ENCODE data around the gene ZBTB24. TPM values are rescaled to one million over a fixed set of nuclear protein-coding genes. Genes with fewer than 3 reads are reported as not detected.

The ZBTB24 gene
- total and polyA plus RNA-seq, 2 experiments from 2014 or later = 3.8 to 6.9 TPM

DNA sequence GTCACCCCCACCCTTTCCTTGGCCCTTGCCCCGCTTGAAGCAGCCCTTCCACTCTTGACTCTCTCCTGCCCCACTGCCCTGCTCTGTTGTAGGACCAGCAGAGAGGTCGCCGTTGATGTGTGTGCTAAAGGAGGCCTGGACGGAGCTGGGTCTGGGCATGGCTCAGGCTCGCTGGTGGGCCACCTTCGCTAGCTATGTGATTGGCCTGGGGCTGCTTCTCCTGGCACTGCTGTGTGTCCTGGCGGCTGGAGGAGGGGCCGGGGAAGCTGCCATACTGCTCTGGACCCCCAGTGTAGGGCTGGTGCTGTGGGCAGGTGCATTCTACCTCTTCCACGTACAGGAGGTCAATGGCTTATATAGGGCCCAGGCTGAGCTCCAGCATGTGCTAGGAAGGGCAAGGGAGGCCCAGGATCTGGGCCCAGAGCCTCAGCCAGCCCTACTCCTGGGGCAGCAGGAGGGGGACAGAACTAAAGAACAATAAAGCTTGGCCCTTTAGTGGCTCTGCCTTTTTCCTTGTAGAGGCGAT, 39.5 kb downstream of the ZBTB24 start:
- Histone ChIP-seq H3K36me3 (replicated peaks; ENCODE audit: insufficient read depth, low read depth) (no peaks in the 10 kb centered on the region), H3K4me1 (ENCODE audit: insufficient read depth) (peaks cover 8% of the 10 kb centered on the region), H3K4me3 (no peak overlapping the region), H2AFZ (no peak overlapping the region), H3K9me3 (ENCODE audit: low read depth) (no peaks in the 10 kb centered on the region), H3K27me3 (no peaks in the 10 kb centered on the region), H3K9me2 (replicated peaks; ENCODE audit: insufficient read depth) (no peaks in the 10 kb centered on the region), H3K27ac (no peak overlapping the region), H4K20me1 (ENCODE audit: insufficient read depth, poor library complexity, severe bottlenecking) (no peaks in the 10 kb centered on the region), H3K79me2 (peaks cover 9% of the 10 kb centered on the region), H3K4me2 (no peak overlapping the region)
- no peak for DNase-seq (ENCODE audit: low spot score)
- TF ChIP-seq EZH2 (IDR thresholded peaks at IDR 0.05; ENCODE audit: borderline replicate concordance) (no peak), EZH2phosphoT487 (IDR thresholded peaks at IDR 0.05; ENCODE audit: low read depth, severe bottlenecking, unreplicated experiment) (no peak)
- TF ChIP-seq, protein P1, sequence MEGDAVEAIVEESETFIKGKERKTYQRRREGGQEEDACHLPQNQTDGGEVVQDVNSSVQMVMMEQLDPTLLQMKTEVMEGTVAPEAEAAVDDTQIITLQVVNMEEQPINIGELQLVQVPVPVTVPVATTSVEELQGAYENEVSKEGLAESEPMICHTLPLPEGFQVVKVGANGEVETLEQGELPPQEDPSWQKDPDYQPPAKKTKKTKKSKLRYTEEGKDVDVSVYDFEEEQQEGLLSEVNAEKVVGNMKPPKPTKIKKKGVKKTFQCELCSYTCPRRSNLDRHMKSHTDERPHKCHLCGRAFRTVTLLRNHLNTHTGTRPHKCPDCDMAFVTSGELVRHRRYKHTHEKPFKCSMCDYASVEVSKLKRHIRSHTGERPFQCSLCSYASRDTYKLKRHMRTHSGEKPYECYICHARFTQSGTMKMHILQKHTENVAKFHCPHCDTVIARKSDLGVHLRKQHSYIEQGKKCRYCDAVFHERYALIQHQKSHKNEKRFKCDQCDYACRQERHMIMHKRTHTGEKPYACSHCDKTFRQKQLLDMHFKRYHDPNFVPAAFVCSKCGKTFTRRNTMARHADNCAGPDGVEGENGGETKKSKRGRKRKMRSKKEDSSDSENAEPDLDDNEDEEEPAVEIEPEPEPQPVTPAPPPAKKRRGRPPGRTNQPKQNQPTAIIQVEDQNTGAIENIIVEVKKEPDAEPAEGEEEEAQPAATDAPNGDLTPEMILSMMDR (IDR thresholded peaks at IDR 0.05; ENCODE audit: poor library complexity) = no peak
- 97% methylated on average over 10 of the region's 10 CpGs for WGBS (ENCODE audit: low lambda C conversion rate, missing lambda C conversion rate)

DNA sequence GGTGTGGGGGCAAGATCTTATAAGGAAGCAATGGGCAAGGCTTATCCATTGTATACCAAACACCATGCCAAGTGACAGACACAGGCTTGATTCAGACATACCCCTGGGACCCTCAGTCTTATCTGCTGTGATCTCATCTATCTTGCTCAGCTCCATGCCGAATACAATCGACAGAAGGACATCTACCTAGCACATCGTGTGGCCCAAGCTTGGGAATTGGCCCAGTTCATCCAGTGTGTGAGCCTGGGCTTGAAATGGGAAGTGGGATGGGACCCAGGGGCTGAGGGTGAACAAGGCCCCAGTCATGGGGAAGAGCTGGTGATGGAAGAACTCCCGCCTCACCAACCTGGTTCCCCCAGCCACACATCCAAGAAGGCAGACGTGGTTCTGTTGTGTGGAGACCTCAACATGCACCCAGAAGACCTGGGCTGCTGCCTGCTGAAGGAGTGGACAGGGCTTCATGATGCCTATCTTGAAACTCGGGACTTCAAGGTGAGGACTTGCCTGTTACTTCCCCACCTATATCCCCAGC, 40.6 kb downstream of the ZBTB24 start:
- 96% methylated on average over 6 of the region's 6 CpGs for WGBS (ENCODE audit: low lambda C conversion rate, missing lambda C conversion rate)
- Histone ChIP-seq H3K36me3 (replicated peaks; ENCODE audit: insufficient read depth, low read depth) (no peaks in the 10 kb centered on the region), H2AFZ (no peak overlapping the region), H3K27me3 (no peaks in the 10 kb centered on the region), H3K4me1 (ENCODE audit: insufficient read depth) (peaks cover 8% of the 10 kb centered on the region), H3K9me3 (ENCODE audit: low read depth) (no peaks in the 10 kb centered on the region), H4K20me1 (ENCODE audit: insufficient read depth, poor library complexity, severe bottlenecking) (no peaks in the 10 kb centered on the region), H3K4me2 (peak overlapping the region; percentile 89), H3K4me3 (no peak overlapping the region), H3K27ac (no peak overlapping the region), H3K9me2 (replicated peaks; ENCODE audit: insufficient read depth) (no peaks in the 10 kb centered on the region), H3K79me2 (peaks cover 9% of the 10 kb centered on the region)
- DNase-seq (ENCODE audit: low spot score) = no peak
- no peak for TF ChIP-seq EZH2phosphoT487 (IDR thresholded peaks at IDR 0.05; ENCODE audit: low read depth, severe bottlenecking, unreplicated experiment)
- no peak for TF ChIP-seq EZH2 (IDR thresholded peaks at IDR 0.05; ENCODE audit: borderline replicate concordance)
- TF ChIP-seq, protein P1 (IDR thresholded peaks at IDR 0.05; ENCODE audit: poor library complexity) = no peak

DNA sequence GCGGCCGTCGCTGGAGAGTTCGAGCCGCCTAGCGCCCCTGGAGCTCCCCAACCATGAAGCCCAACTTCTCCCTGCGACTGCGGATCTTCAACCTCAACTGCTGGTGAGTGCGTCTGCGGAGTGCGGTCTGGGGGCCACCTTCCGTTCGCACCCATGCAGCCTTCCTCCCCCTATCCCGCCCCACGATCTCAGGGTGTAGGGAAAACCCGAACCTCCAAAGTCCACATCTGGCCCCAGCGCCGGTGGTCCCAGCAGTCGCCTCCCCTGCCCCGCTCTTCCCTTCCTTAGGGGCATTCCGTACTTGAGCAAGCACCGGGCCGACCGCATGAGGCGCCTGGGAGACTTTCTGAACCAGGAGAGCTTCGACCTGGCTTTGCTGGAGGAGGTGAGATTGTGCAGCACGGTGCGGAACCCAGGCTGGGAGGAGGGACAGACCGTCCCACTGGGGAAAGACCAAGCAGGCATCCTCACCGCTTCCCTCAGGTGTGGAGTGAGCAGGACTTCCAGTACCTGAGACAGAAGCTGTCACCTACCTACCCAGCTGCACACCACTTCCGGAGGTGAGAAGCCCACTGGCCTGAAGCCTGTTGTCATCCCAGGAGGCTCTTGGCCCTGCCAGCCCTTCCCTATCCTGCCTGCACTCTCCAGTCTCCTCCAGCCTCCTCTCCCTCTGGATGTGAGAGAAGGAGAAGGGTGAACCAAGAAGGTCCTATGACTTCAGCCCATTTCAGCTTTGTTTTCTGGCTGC, 41.8 kb downstream of the ZBTB24 start:
- Histone ChIP-seq H3K9me3 (ENCODE audit: low read depth) (no peaks in the 10 kb centered on the region), H3K27ac (peak overlapping the region; percentile 94), H3K4me2 (peak overlapping the region; percentile 89), H3K36me3 (replicated peaks; ENCODE audit: insufficient read depth, low read depth) (no peaks in the 10 kb centered on the region), H3K9me2 (replicated peaks; ENCODE audit: insufficient read depth) (no peaks in the 10 kb centered on the region), H3K27me3 (no peaks in the 10 kb centered on the region), H3K4me3 (peak overlapping the region; percentile 89), H2AFZ (peak overlapping the region; percentile 96), H3K79me2 (peaks cover 9% of the 10 kb centered on the region), H4K20me1 (ENCODE audit: insufficient read depth, poor library complexity, severe bottlenecking) (no peaks in the 10 kb centered on the region), H3K4me1 (ENCODE audit: insufficient read depth) (peaks cover 8% of the 10 kb centered on the region)
- TF ChIP-seq EZH2 (IDR thresholded peaks at IDR 0.05; ENCODE audit: borderline replicate concordance) = no peak
- TF ChIP-seq, protein P1 (IDR thresholded peaks at IDR 0.05; ENCODE audit: poor library complexity) = peak; percentile 32
- 4% methylated on average over 28 of the region's 31 CpGs for WGBS (ENCODE audit: low lambda C conversion rate, missing lambda C conversion rate)
- DNase-seq (ENCODE audit: low spot score) = peak; percentile 84

Data from hepatocyte (in vitro differentiated cells).